ENCODE results near the gene SCAF8. TPM values are rescaled to one million over a fixed set of nuclear protein-coding genes. Genes with fewer than 3 reads are reported as not detected.
"Not testable (repeated sequence)": the region's sequence is repeated elsewhere in the genome, so short reads cannot be mapped to it uniquely, and the experiment has no call there.

The SCAF8 gene
- total and polyA plus RNA-seq, 9 donors = 21.9 to 66.1 (median 54.3) TPM

- Histone ChIP-seq H3K27me3 (no peaks in the 10 kb centered on the region), H3K4me3 (no peak overlapping the region), H3K9me3 (no peaks in the 10 kb centered on the region), H3K4me1 (ENCODE audit: insufficient read depth) (peaks cover 5% of the 10 kb centered on the region), H3K27ac (no peak overlapping the region), H3K36me3 (no peaks in the 10 kb centered on the region)
- no peak for TF ChIP-seq EP300 (IDR thresholded peaks at IDR 0.05)
- TF ChIP-seq, protein P1, sequence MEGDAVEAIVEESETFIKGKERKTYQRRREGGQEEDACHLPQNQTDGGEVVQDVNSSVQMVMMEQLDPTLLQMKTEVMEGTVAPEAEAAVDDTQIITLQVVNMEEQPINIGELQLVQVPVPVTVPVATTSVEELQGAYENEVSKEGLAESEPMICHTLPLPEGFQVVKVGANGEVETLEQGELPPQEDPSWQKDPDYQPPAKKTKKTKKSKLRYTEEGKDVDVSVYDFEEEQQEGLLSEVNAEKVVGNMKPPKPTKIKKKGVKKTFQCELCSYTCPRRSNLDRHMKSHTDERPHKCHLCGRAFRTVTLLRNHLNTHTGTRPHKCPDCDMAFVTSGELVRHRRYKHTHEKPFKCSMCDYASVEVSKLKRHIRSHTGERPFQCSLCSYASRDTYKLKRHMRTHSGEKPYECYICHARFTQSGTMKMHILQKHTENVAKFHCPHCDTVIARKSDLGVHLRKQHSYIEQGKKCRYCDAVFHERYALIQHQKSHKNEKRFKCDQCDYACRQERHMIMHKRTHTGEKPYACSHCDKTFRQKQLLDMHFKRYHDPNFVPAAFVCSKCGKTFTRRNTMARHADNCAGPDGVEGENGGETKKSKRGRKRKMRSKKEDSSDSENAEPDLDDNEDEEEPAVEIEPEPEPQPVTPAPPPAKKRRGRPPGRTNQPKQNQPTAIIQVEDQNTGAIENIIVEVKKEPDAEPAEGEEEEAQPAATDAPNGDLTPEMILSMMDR (IDR thresholded peaks at IDR 0.05) = no peak
- TF ChIP-seq POLR2A (IDR thresholded peaks at IDR 0.05) = no peak
- no peak for DNase-seq
- intact Hi-C loops (cut with DNase I) = no loop called here
- 89 to 91% (median 90%) methylated on average over 1 of the region's 1 CpG for WGBS, 3 donors
These were observed 17.8 kb upstream of the SCAF8 start for GRCh38 chr6:154715446-154715845.

DNA sequence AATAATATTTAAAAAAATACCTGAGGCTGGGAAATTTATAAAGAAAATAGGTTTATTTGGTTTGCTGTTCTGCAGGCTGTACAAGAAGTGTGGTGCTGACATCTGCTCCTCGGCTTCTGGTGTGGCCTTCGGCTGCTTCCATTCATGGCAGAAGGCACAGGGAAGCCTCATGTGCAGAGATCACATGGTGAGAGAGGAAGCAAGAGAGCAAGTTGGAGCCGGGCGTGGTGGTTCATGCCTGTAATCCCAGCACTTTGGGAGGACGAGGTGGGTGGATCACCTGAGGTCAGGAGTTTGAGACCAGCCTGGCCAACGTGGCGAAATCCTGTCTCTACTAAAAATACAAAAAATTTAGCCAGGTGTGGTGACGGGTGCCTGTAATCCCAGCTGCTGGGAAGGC is 16.9 kb upstream of the SCAF8 start:
- H3K4me1 ChIP-seq (ENCODE audit: insufficient read depth); H3K27me3 ChIP-seq; intact Hi-C loops (cut with DNase I); H3K4me3 ChIP-seq; DNase-seq; H3K27ac ChIP-seq; H3K9me3 ChIP-seq; H3K36me3 ChIP-seq: not testable (repeated sequence)
- WGBS, 3 donors = 76 to 88% (median 85%) methylated on average over 8 of the region's 8 CpGs

- no peaks in the 10 kb centered on the region for H3K27me3 ChIP-seq
- no peak overlapping the region for H3K27ac ChIP-seq
- no peak for DNase-seq
- H3K9me3 ChIP-seq = peaks cover 0 to 4% of the 10 kb centered on the region in 2 donors
- TF ChIP-seq EP300 (IDR thresholded peaks at IDR 0.05) = no peak
- no peak for TF ChIP-seq POLR2A (IDR thresholded peaks at IDR 0.05)
- H3K4me1 ChIP-seq (ENCODE audit: insufficient read depth) = peaks cover under 1% of the 10 kb centered on the region
- intact Hi-C loops (cut with DNase I) = no loop called here
- no peaks in the 10 kb centered on the region for H3K36me3 ChIP-seq
- WGBS, 3 donors = 94 to 97% (median 97%) methylated on average over 4 of the region's 4 CpGs
- no peak overlapping the region for H3K4me3 ChIP-seq
These were observed 13.8 kb upstream of the SCAF8 start for GRCh38 chr6:154719433-154719832.

- 83 to 93% (median 85%) methylated on average over 1 of the region's 1 CpG for WGBS, 3 donors
- no peaks in the 10 kb centered on the region for H3K27me3 ChIP-seq
- TF ChIP-seq POLR2A (IDR thresholded peaks at IDR 0.05) (no peak), EP300 (IDR thresholded peaks at IDR 0.05) (no peak)
- TF ChIP-seq, protein P1 (IDR thresholded peaks at IDR 0.05) = no peak
- intact Hi-C loops (cut with DNase I) = no loop called here
- H3K27ac ChIP-seq = no peak overlapping the region
- no peaks in the 10 kb centered on the region for H3K4me1 ChIP-seq (ENCODE audit: insufficient read depth)
- H3K4me3 ChIP-seq = no peak overlapping the region
- H3K36me3 ChIP-seq = no peaks in the 10 kb centered on the region
- DNase-seq = no peak
- H3K9me3 ChIP-seq = peaks cover 0 to 4% of the 10 kb centered on the region in 2 donors
These were observed 13.4 kb upstream of the SCAF8 start for GRCh38 chr6:154719854-154720253.

- Histone ChIP-seq H3K4me1 (ENCODE audit: insufficient read depth) (no peaks in the 10 kb centered on the region), H3K9me3 (peaks cover 0 to 4% of the 10 kb centered on the region in 2 donors), H3K36me3 (no peaks in the 10 kb centered on the region), H3K27ac (no peak overlapping the region), H3K4me3 (no peak overlapping the region), H3K27me3 (no peaks in the 10 kb centered on the region)
- intact Hi-C loops (cut with DNase I) = no loop called here
- no peak for DNase-seq
- WGBS, 3 donors = 82 to 88% (median 84%) methylated on average over 6 of the region's 6 CpGs
- TF ChIP-seq, protein P1 (IDR thresholded peaks at IDR 0.05) = no peak
- no peak for TF ChIP-seq EP300 (IDR thresholded peaks at IDR 0.05)
- TF ChIP-seq POLR2A (IDR thresholded peaks at IDR 0.05) = no peak
These were observed 11.8 kb upstream of the SCAF8 start for GRCh38 chr6:154721460-154721859.

Measured in ovary (tissue), 9 donors.